HEK293 (cell line): Measurements from ENCODE around the gene PCDH12.

Experiments used
- CTCF ChIA-PET: fragments of 350-600 bp; formaldehyde crosslinking; extraction: SDS; loops from one replicate; lab custom pipeline; 2021; ENCODE audit warnings: antibody characterized with exemption; lab: Yijun Ruan, JAX
- POLR2A ChIA-PET: fragments of 300-600 bp; formaldehyde crosslinking; extraction: SDS; loops from one replicate; lab custom pipeline; 2020; ENCODE audit warnings: antibody characterized with exemption, inconsistent platforms; lab: Yijun Ruan, JAX
- H3K27ac ChIP-seq: fragments of 200-500 bp; sonication (Bioruptor generic); 2 replicates; pipeline ENCODE4 v1.5.1; 2014; ENCODE audit warnings: low read depth, low read length, control low read depth, inconsistent platforms; ENCODE audit errors: extremely low read depth
- H3K36me3 ChIP-seq, 2 experiments: fragments of 200-500 bp in 1 of 2; sonication (Bioruptor generic) in 1 of 2; 1 replicate in 1 of 2; 2 replicates in 1 of 2; pipeline ENCODE4 v1.5.1; 2014 to 2017; ENCODE audit warnings: inconsistent platforms in 2 of 2, low read length in 2 of 2; ENCODE audit not compliant: control insufficient read depth in 2 of 2, insufficient read depth in 1 of 2
- H3K4me1 ChIP-seq: fragments of 200-500 bp; sonication (Bioruptor generic); 2 replicates; pipeline ENCODE4 v1.5.1; 2014; ENCODE audit warnings: mild to moderate bottlenecking, low read length, inconsistent platforms; ENCODE audit not compliant: control insufficient read depth, insufficient read depth
- H3K4me3 ChIP-seq: 2 replicates; pipeline ENCODE4 v1.5.1; 2011; ENCODE audit warnings: low read depth, mild to moderate bottlenecking, control low read depth, low read length, moderate library complexity
- H3K9me3 ChIP-seq: fragments of 200-500 bp; sonication (Bioruptor generic); 2 replicates; pipeline ENCODE4 v1.5.1; 2014; ENCODE audit warnings: low read depth, low read length, inconsistent platforms; ENCODE audit not compliant: control insufficient read depth, insufficient read depth
- CTCF ChIP-seq: fragments of 450-650 bp; formaldehyde crosslinking; IDR thresholded peaks from 2 replicates; pipeline ENCODE4 v1.5.1; 2016; ENCODE audit warnings: missing biosample characterization, missing genetic modification characterization
- GFI1B ChIP-seq: fragments of 450-650 bp; formaldehyde crosslinking; IDR thresholded peaks from 2 replicates; pipeline ENCODE4 v1.5.1; 2016; ENCODE audit warnings: missing biosample characterization, missing genetic modification characterization
- KLF16 ChIP-seq: fragments of 450-650 bp; formaldehyde crosslinking; IDR thresholded peaks from 2 replicates; pipeline ENCODE4 v1.5.1; 2017; ENCODE audit warnings: missing biosample characterization, missing genetic modification characterization
- ZNF132 ChIP-seq: fragments of 450-650 bp; formaldehyde crosslinking; IDR thresholded peaks from 2 replicates; pipeline ENCODE4 v1.5.1; 2017; ENCODE audit warnings: missing biosample characterization, missing genetic modification characterization, borderline replicate concordance
- ZNF23 ChIP-seq: fragments of 450-650 bp; formaldehyde crosslinking; IDR thresholded peaks from 2 replicates; pipeline ENCODE4 v1.5.1; 2016; ENCODE audit warnings: missing biosample characterization, missing genetic modification characterization, borderline replicate concordance
- ZNF394 ChIP-seq: fragments of 450-650 bp; formaldehyde crosslinking; IDR thresholded peaks from 2 replicates; pipeline ENCODE4 v1.5.1; 2016; ENCODE audit warnings: missing biosample characterization, missing genetic modification characterization, mild to moderate bottlenecking, moderate library complexity, borderline replicate concordance
- ZNF416 ChIP-seq: fragments of 450-650 bp; formaldehyde crosslinking; IDR thresholded peaks from 2 replicates; pipeline ENCODE4 v1.5.1; 2016; ENCODE audit warnings: missing biosample characterization, missing genetic modification characterization
- ZNF518A ChIP-seq: fragments of 450-650 bp; formaldehyde crosslinking; conservative IDR thresholded peaks from 2 replicates; pipeline ENCODE4 v1.5.1; 2016; ENCODE audit warnings: low read depth, missing biosample characterization, missing genetic modification characterization
- ZNF571 ChIP-seq: fragments of 450-650 bp; formaldehyde crosslinking; IDR thresholded peaks from 2 replicates; pipeline ENCODE4 v1.5.0; 2017; ENCODE audit warnings: missing biosample characterization, missing genetic modification characterization
- ZNF629 ChIP-seq: fragments of 450-650 bp; formaldehyde crosslinking; IDR thresholded peaks from 2 replicates; pipeline ENCODE4 v1.5.1; 2017; ENCODE audit warnings: missing biosample characterization, missing genetic modification characterization
- ZNF645 ChIP-seq: fragments of 450-650 bp; formaldehyde crosslinking; IDR thresholded peaks from 2 replicates; pipeline ENCODE4; 2016; ENCODE audit warnings: missing biosample characterization, missing genetic modification characterization
- TF ChIP-seq, protein P1 (sequence below): fragments of 450-650 bp; formaldehyde crosslinking; IDR thresholded peaks from 2 replicates; pipeline ENCODE4 v1.5.1; 2016; ENCODE audit warnings: missing biosample characterization, missing genetic modification characterization
- TF ChIP-seq, protein P2 (sequence below): fragments of 450-650 bp; formaldehyde crosslinking; IDR thresholded peaks from 2 replicates; pipeline ENCODE4 v1.5.1; 2016; ENCODE audit warnings: missing biosample characterization, missing genetic modification characterization, low read depth
- TF ChIP-seq, protein P3 (sequence below): fragments of 450-650 bp; formaldehyde crosslinking; IDR thresholded peaks from 2 replicates; pipeline ENCODE4 v1.5.1; 2016; ENCODE audit warnings: missing biosample characterization, missing genetic modification characterization

The PCDH12 gene

DNA sequence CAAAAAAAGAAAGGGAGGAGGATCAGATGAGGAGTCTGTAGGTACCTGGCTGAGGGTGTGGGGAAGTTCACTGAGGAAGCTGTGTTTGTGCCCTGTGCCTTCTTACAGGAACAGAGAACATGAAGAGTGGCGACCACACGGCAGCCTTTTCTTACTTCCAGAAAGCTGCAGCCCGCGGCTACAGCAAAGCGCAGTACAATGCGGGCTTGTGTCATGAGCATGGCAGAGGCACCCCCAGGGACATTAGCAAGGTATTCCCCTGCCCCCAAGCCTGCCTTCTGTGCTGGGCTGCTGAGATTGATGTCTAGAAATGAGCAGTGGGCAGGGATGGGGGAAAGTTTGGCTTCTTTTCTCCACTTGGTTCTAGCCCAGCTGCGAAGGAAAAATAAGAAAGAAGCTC lies 24.9 kb downstream of the PCDH12 start:
- POLR2A ChIA-PET: interaction anchor here (0.7 to 1.0 kb wide), 2 partner anchors 9 to 250 kb away, joined by 3 read pairs; partner anchors contain the start of gene DELE1

More for the DNA sequence above, 24.9 kb downstream of the PCDH12 start:
- Histone ChIP-seq H3K4me1 (no peaks in the 10 kb centered on the region), H3K4me3 (no peak overlapping the region), H3K27ac (no peak overlapping the region), H3K9me3 (no peaks in the 10 kb centered on the region), H3K36me3 (peaks cover 12 to 90% of the 10 kb centered on the region in 2 experiments)
- CTCF ChIA-PET: interaction anchor here (0.6 to 2.3 kb wide), 4 partner anchors 8 to 240 kb away, joined by 3 to 12 read pairs (median 4); no protein-coding TSS in a partner anchor
- TF ChIP-seq, protein P1, sequence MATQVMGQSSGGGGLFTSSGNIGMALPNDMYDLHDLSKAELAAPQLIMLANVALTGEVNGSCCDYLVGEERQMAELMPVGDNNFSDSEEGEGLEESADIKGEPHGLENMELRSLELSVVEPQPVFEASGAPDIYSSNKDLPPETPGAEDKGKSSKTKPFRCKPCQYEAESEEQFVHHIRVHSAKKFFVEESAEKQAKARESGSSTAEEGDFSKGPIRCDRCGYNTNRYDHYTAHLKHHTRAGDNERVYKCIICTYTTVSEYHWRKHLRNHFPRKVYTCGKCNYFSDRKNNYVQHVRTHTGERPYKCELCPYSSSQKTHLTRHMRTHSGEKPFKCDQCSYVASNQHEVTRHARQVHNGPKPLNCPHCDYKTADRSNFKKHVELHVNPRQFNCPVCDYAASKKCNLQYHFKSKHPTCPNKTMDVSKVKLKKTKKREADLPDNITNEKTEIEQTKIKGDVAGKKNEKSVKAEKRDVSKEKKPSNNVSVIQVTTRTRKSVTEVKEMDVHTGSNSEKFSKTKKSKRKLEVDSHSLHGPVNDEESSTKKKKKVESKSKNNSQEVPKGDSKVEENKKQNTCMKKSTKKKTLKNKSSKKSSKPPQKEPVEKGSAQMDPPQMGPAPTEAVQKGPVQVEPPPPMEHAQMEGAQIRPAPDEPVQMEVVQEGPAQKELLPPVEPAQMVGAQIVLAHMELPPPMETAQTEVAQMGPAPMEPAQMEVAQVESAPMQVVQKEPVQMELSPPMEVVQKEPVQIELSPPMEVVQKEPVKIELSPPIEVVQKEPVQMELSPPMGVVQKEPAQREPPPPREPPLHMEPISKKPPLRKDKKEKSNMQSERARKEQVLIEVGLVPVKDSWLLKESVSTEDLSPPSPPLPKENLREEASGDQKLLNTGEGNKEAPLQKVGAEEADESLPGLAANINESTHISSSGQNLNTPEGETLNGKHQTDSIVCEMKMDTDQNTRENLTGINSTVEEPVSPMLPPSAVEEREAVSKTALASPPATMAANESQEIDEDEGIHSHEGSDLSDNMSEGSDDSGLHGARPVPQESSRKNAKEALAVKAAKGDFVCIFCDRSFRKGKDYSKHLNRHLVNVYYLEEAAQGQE (tag by site-specific recombination): no peak
- no peak for TF ChIP-seq KLF16 (tag by site-specific recombination)
- no peak for TF ChIP-seq ZNF23 (tag by site-specific recombination)
- TF ChIP-seq, protein P2, sequence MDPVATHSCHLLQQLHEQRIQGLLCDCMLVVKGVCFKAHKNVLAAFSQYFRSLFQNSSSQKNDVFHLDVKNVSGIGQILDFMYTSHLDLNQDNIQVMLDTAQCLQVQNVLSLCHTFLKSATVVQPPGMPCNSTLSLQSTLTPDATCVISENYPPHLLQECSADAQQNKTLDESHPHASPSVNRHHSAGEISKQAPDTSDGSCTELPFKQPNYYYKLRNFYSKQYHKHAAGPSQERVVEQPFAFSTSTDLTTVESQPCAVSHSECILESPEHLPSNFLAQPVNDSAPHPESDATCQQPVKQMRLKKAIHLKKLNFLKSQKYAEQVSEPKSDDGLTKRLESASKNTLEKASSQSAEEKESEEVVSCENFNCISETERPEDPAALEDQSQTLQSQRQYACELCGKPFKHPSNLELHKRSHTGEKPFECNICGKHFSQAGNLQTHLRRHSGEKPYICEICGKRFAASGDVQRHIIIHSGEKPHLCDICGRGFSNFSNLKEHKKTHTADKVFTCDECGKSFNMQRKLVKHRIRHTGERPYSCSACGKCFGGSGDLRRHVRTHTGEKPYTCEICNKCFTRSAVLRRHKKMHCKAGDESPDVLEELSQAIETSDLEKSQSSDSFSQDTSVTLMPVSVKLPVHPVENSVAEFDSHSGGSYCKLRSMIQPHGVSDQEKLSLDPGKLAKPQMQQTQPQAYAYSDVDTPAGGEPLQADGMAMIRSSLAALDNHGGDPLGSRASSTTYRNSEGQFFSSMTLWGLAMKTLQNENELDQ (tag by site-specific recombination): no peak
- TF ChIP-seq ZNF394 (tag by site-specific recombination): no peak
- no peak for TF ChIP-seq ZNF645
- no peak for TF ChIP-seq GFI1B (tag by site-specific recombination)
- TF ChIP-seq ZNF132 (tag by site-specific recombination): no peak
- no peak for TF ChIP-seq CTCF (tag by site-specific recombination)
- TF ChIP-seq ZNF416 (tag by site-specific recombination): no peak
- TF ChIP-seq ZNF571: no peak
- no peak for TF ChIP-seq ZNF629
- no peak for TF ChIP-seq ZNF518A (tag by site-specific recombination)
- TF ChIP-seq, protein P3, sequence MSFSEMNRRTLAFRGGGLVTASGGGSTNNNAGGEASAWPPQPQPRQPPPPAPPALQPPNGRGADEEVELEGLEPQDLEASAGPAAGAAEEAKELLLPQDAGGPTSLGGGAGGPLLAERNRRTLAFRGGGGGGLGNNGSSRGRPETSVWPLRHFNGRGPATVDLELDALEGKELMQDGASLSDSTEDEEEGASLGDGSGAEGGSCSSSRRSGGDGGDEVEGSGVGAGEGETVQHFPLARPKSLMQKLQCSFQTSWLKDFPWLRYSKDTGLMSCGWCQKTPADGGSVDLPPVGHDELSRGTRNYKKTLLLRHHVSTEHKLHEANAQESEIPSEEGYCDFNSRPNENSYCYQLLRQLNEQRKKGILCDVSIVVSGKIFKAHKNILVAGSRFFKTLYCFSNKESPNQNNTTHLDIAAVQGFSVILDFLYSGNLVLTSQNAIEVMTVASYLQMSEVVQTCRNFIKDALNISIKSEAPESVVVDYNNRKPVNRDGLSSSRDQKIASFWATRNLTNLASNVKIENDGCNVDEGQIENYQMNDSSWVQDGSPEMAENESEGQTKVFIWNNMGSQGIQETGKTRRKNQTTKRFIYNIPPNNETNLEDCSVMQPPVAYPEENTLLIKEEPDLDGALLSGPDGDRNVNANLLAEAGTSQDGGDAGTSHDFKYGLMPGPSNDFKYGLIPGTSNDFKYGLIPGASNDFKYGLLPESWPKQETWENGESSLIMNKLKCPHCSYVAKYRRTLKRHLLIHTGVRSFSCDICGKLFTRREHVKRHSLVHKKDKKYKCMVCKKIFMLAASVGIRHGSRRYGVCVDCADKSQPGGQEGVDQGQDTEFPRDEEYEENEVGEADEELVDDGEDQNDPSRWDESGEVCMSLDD: no peak
